Fibroblast of lung (primary cell): Measurements from ENCODE around the gene IMMP2L. TPM values are rescaled to one million over a fixed set of nuclear protein-coding genes. Genes with fewer than 3 reads are reported as not detected.

Source experiments
- DNase-seq, 2 donors: peaks; one replicate each; pipeline versions ENCODE4 v3.0.0 to v3.0.0-alpha.2; 2010; ENCODE audit warnings: low read depth in 2 of 2
- H2AFZ ChIP-seq: 2 replicates; pipeline ENCODE4 v1.5.1; 2012; ENCODE audit warnings: low read length, control low read depth, inconsistent platforms
- H3K27ac ChIP-seq: 2 replicates; pipeline ENCODE4 v1.5.1; 2011; ENCODE audit warnings: low read length, control low read depth; ENCODE audit not compliant: insufficient read depth
- H3K27me3 ChIP-seq: 2 replicates; pipeline ENCODE4 v1.5.1; 2011; ENCODE audit warnings: mild to moderate bottlenecking, low read length; ENCODE audit not compliant: control insufficient read depth, insufficient read depth
- H3K36me3 ChIP-seq: 2 replicates; pipeline ENCODE4 v1.5.1; 2011; ENCODE audit warnings: low read length; ENCODE audit not compliant: control insufficient read depth, insufficient read depth
- H3K4me1 ChIP-seq: 2 replicates; pipeline ENCODE4 v1.5.1; 2011; ENCODE audit warnings: low read length; ENCODE audit not compliant: control insufficient read depth, insufficient read depth; ENCODE audit errors: extremely low read depth
- H3K4me2 ChIP-seq: 2 replicates; pipeline ENCODE4 v1.5.1; 2011; ENCODE audit warnings: low read length, control low read depth; ENCODE audit not compliant: insufficient read depth; ENCODE audit errors: extremely low read depth
- H3K4me3 ChIP-seq, 4 experiments: fragments of 200-600 bp in 1 of 4; sonication (generic) in 1 of 4; replicated peaks in 1 of 4; 2 replicates each; pipeline ENCODE4 v1.5.1; 2011 to 2016; ENCODE audit warnings: low read length in 4 of 4, low read depth in 3 of 4, mild to moderate bottlenecking in 3 of 4, control low read depth in 2 of 4, inconsistent platforms in 1 of 4, mixed read lengths in 1 of 4; ENCODE audit not compliant: insufficient read depth in 1 of 4; ENCODE audit errors: control extremely low read depth in 1 of 4
- H3K79me2 ChIP-seq: 2 replicates; pipeline ENCODE4 v1.5.1; 2012; ENCODE audit warnings: mild to moderate bottlenecking, low read length, inconsistent platforms; ENCODE audit not compliant: control insufficient read depth, insufficient read depth
- H3K9ac ChIP-seq: 2 replicates; pipeline ENCODE4 v1.5.1; 2011; ENCODE audit warnings: mild to moderate bottlenecking, low read length, control low read depth; ENCODE audit not compliant: insufficient read depth
- H3K9me3 ChIP-seq: 2 replicates; pipeline ENCODE4 v1.5.1; 2012; ENCODE audit warnings: low read depth, low read length; ENCODE audit not compliant: control insufficient read depth, insufficient read depth
- H4K20me1 ChIP-seq: 2 replicates; pipeline ENCODE4 v1.5.1; 2011; ENCODE audit warnings: low read length; ENCODE audit not compliant: control insufficient read depth, insufficient read depth; ENCODE audit errors: extremely low read depth
- EZH2 ChIP-seq: IDR thresholded peaks from 2 replicates; pipeline ENCODE4 v1.5.1; 2012; ENCODE audit warnings: low read length, control low read depth, mild to moderate bottlenecking; ENCODE audit errors: missing control alignments
- polyA plus RNA-seq, 2 donors: library from polyadenylated mRNA; depleted of rRNA in 1 of 2; stranded (reverse) in 1 of 2; unstranded in 1 of 2; fragments of >200 nt; gene quantifications; 2 replicates each; pipeline ENCODE4 v1.2.1, GENCODE V29; 2011 to 2012; ENCODE audit warnings: missing spikeins in 1 of 2
- total RNA-seq: library from RNA; depleted of rRNA; stranded (reverse); fragments of >200 nt; gene quantifications from 2 replicates; pipeline ENCODE4 v1.2.1, GENCODE V29; 2014
- TF ChIP-seq, protein P1 (sequence below), 2 donors: IDR thresholded peaks in 1 of 2; conservative IDR thresholded peaks in 1 of 2; 1 replicate in 1 of 2; 2 replicates in 1 of 2; pipeline ENCODE4 v1.5.1; 2011 to 2012; ENCODE audit warnings: low read length in 2 of 2, control low read depth in 1 of 2, inconsistent platforms in 1 of 2, low read depth in 1 of 2, mild to moderate bottlenecking in 1 of 2

The IMMP2L gene
- total and polyA plus RNA-seq, 2 donors (not counting 1 experiment from before 2014, with no cell fraction given), result 6.9 to 14.4 TPM

GRCh38 chr7:111042842-111043241 lies 519.5 kb downstream of the IMMP2L start:
- Histone ChIP-seq H3K9me3 (no peaks in the 10 kb centered on the region), H3K9ac (no peak overlapping the region), H3K27ac (no peak overlapping the region), H3K4me1 (no peaks in the 10 kb centered on the region), H4K20me1 (no peaks in the 10 kb centered on the region), H2AFZ (no peak overlapping the region), H3K36me3 (no peaks in the 10 kb centered on the region), H3K79me2 (no peaks in the 10 kb centered on the region), H3K4me2 (no peak overlapping the region), H3K4me3 (no peak overlapping the region), H3K27me3 (no peaks in the 10 kb centered on the region)
- DNase-seq, result no peak
- TF ChIP-seq EZH2, result no peak

DNA sequence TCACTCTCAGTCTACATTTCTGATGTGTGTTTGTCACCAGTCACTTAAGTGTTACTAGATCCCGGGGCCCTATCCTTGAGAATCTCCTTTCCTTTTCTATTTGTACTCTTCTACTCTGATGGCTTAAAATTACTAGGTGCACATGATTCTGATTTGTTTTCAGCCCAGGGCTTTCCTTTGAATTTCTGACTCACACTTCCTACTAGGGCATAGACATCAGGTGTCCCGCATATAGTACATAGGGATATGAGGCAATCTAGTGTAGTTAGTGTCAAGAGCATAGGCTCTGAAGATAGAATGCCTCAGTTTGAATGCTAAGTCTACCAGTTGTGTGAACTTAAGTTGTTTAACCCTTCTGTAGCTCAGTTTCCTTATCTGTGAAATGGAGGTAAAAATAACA lies 520.7 kb downstream of the IMMP2L start:
- Histone ChIP-seq H3K36me3 (no peaks in the 10 kb centered on the region), H3K27ac (no peak overlapping the region), H3K9ac (no peak overlapping the region), H3K4me2 (no peak overlapping the region), H2AFZ (no peak overlapping the region), H3K4me1 (no peaks in the 10 kb centered on the region), H3K27me3 (no peaks in the 10 kb centered on the region), H3K79me2 (no peaks in the 10 kb centered on the region), H4K20me1 (no peaks in the 10 kb centered on the region), H3K4me3 (no peak overlapping the region), H3K9me3 (no peaks in the 10 kb centered on the region)
- no peak for DNase-seq
- TF ChIP-seq, protein P1, sequence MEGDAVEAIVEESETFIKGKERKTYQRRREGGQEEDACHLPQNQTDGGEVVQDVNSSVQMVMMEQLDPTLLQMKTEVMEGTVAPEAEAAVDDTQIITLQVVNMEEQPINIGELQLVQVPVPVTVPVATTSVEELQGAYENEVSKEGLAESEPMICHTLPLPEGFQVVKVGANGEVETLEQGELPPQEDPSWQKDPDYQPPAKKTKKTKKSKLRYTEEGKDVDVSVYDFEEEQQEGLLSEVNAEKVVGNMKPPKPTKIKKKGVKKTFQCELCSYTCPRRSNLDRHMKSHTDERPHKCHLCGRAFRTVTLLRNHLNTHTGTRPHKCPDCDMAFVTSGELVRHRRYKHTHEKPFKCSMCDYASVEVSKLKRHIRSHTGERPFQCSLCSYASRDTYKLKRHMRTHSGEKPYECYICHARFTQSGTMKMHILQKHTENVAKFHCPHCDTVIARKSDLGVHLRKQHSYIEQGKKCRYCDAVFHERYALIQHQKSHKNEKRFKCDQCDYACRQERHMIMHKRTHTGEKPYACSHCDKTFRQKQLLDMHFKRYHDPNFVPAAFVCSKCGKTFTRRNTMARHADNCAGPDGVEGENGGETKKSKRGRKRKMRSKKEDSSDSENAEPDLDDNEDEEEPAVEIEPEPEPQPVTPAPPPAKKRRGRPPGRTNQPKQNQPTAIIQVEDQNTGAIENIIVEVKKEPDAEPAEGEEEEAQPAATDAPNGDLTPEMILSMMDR (conservative IDR thresholded peaks at IDR 0.05 in 1 of 2, IDR thresholded peaks at IDR 0.05 in 1 of 2; ENCODE audit: low read depth in 1 of 2, low read length in 2 of 2), result no peak
- TF ChIP-seq EZH2, result no peak

GRCh38 chr7:111038185-111038584 lies 524.1 kb downstream of the IMMP2L start:
- DNase-seq, result no peak
- Histone ChIP-seq H2AFZ (no peak overlapping the region), H3K9ac (no peak overlapping the region), H3K27me3 (no peaks in the 10 kb centered on the region), H3K79me2 (no peaks in the 10 kb centered on the region), H3K4me3 (no peak overlapping the region), H3K4me1 (no peaks in the 10 kb centered on the region), H4K20me1 (no peaks in the 10 kb centered on the region), H3K4me2 (no peak overlapping the region), H3K27ac (no peak overlapping the region), H3K36me3 (no peaks in the 10 kb centered on the region), H3K9me3 (no peaks in the 10 kb centered on the region)
- no peak for TF ChIP-seq EZH2
- TF ChIP-seq, protein P1 (conservative IDR thresholded peaks at IDR 0.05 in 1 of 2, IDR thresholded peaks at IDR 0.05 in 1 of 2; ENCODE audit: low read depth in 1 of 2, low read length in 2 of 2), result no peak
